GM19351 (cell line): ENCODE measurements around the gene COQ9.
"Not testable (repeated sequence)": the region's sequence is repeated elsewhere in the genome, so short reads cannot be mapped to it uniquely, and the experiment has no call there.

Experiments
- ATAC-seq: cut with Tn5 transposase; IDR thresholded peaks from one replicate; pipeline ENCODE4 v1.9.1; 2021; ENCODE audit warnings: mild to moderate bottlenecking, moderate library complexity; ENCODE audit not compliant: unreplicated experiment

The COQ9 gene

GRCh38 chr16:57447186-57447962, at the start of gene COQ9, which contains the start of gene CIAPIN1:
Gene COQ9, plus strand, starts transcription at chr16:57447479. Its CDS starts 27 bp downstream, at chr16:57447506.
Gene CIAPIN1, minus strand, starts transcription at chr16:57447385. Its CDS starts 6,457 bp downstream, at chr16:57440928.
- peak; percentile 99 for ATAC-seq

GRCh38 chr16:57397493-57397892, 49.8 kb upstream of the COQ9 start:
- not testable (repeated sequence) for ATAC-seq

- no peak for ATAC-seq
These were observed 45.2 kb upstream of the COQ9 start for GRCh38 chr16:57401943-57402640.

- ATAC-seq, result no peak
These were observed 43.1 kb upstream of the COQ9 start, which contains the start of gene CCL17 for GRCh38 chr16:57403965-57404817. Gene CCL17, plus strand, starts transcription at chr16:57404767. Its CDS starts 9,166 bp downstream, at chr16:57413933.

GRCh38 chr16:57405097-57405496, 42.2 kb upstream of the COQ9 start:
- no peak for ATAC-seq

- ATAC-seq, result no peak
These were observed 40.4 kb upstream of the COQ9 start for GRCh38 chr16:57406881-57407280.

GRCh38 chr16:57407521-57408353, 39.5 kb upstream of the COQ9 start:
- no peak for ATAC-seq

- ATAC-seq, result no peak
These were observed 38.2 kb upstream of the COQ9 start for GRCh38 chr16:57409065-57409464.

- ATAC-seq, result no peak
These were observed 37.2 kb upstream of the COQ9 start for GRCh38 chr16:57409870-57410587.

GRCh38 chr16:57411362-57411976, 35.8 kb upstream of the COQ9 start:
- no peak for ATAC-seq

- no peak for ATAC-seq
These were observed 34.7 kb upstream of the COQ9 start for GRCh38 chr16:57412584-57412983.

- ATAC-seq, result peak; percentile 84
These were observed 34.0 kb upstream of the COQ9 start for GRCh38 chr16:57413301-57413730.

- ATAC-seq, result peak; percentile 12
These were observed 33.5 kb upstream of the COQ9 start for GRCh38 chr16:57413733-57414132.

- no peak for ATAC-seq
These were observed 31.2 kb upstream of the COQ9 start for GRCh38 chr16:57416084-57416483.

GRCh38 chr16:57419506-57419905, 27.8 kb upstream of the COQ9 start:
- no peak for ATAC-seq

- no peak for ATAC-seq
These were observed 25.0 kb upstream of the COQ9 start for GRCh38 chr16:57422026-57422944.

GRCh38 chr16:57423152-57423551, 24.1 kb upstream of the COQ9 start:
- no peak for ATAC-seq

- ATAC-seq, result no peak
These were observed 22.7 kb upstream of the COQ9 start for GRCh38 chr16:57424583-57424982.
